Stimulated activated CD4-positive, alpha-beta T cell treated with anti-CD3 and anti-CD28 coated beads, Interleukin-2, amount 100 ng/mL, for 48 hours (primary cell): Measurements from ENCODE around the gene MAPKAP1.
"Not testable (repeated sequence)": the region's sequence is repeated elsewhere in the genome, so short reads cannot be mapped to it uniquely, and the experiment has no call there.

Source experiments
- DNase-seq, 2 donors: peaks; one replicate each; pipeline ENCODE4 v3.0.0-alpha.2; 2020

MAPKAP1 gene

DNA sequence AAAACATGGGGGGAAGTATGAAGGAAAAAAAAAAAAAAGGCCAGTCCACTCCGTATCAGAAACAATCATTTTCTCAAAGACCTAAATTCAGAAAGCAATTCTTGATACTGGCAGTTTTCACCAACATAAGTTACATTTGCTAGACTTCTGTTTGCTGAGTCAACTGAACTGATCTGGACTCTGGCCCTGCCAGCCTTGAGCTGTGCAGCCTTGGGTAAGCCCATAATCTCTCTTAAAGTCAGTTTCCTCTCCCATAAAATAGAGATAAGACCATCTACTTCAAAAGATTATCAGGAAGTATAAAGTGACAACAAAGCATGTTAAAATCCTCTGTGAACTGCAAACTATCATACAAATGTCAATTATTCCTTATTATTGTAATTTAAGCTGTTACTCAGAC, 106.8 kb downstream of the MAPKAP1 start:
- DNase-seq, result no peak

DNA sequence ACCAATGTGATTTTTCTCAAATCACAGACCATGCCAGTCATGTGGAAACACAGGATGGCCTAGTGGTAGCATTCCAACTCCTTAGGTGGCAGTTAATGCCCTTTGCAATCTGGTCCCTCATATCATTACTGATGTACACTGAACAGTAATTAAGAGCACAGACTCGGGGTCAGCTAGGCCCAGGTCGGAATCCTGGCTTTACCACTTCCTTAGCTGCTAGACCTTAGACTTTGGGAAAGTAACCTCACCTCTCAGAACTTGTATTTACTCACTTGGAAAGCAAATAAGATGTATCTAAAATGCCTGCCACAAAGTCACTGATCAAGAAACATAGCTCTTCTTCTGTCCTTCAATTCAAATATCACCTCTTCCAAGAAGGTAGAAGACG, 112.8 kb downstream of the MAPKAP1 start:
- no peak for DNase-seq

DNA sequence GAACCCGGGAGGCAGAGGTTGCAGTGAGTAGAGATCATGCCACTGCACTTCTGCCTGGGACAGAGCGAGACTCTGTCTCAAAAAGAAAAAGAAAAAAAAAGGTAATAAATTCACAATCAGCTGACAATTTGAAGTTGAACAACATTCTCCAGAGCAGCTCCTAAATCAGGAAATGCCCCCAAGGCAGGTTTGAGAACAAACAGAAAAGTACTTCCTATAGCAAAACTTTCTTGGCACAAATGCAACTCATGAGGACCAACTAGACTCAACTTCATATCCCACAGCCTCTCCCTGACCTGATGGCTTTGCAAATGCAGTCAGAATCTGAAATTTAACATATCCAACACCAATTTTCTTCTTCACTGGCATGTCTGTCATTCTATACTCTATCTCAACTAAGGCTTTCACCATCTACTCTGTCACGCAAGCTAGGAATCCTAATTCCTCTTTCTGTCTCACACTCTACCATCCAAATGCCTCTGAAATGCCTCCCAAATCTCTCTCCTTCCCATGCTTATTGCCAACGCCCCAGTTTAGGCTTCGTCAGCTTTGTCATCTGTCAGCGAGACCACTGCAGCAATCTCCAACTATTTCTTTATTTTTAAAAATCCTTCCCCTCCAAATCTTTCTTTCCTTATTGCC, 113.3 kb downstream of the MAPKAP1 start:
- DNase-seq, result no peak

DNA sequence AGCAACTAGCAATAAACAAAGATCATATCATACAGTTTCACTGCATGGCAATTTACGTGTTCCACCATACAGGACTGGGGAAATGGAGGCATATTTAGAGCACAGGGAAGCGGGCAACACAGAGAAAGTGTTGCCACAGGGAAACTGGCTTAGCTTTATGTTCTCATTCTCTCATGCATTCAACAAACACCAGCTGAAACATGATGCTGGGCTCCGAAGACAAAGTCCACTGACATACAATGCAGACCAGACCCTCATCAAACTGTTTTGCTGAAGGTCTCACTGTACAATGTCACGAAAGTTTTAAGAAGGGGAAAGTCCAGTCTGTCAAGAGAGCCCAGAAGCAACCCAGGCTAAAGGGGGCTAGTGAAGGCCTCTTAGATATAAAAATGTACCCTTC, 115.1 kb downstream of the MAPKAP1 start:
- no peak for DNase-seq

DNA sequence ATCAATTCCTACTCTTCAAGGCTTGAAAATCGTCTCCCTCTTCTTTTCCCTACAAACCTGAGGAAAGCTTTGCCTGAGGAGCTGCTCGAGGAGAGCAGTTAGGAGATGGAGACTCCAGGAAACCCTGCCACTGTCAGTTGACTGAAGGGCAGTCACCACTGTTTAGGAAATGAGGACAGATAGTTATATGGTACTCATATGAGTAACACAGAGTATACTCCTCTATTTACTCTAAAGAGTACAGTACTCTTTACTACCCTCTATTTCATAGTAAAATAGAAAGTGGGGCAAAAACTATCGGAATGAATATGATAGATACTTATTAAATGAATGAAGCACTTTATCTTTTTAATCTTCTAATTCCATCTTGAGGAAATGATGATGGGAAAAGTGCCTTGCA, 115.8 kb downstream of the MAPKAP1 start:
- no peak for DNase-seq

DNA sequence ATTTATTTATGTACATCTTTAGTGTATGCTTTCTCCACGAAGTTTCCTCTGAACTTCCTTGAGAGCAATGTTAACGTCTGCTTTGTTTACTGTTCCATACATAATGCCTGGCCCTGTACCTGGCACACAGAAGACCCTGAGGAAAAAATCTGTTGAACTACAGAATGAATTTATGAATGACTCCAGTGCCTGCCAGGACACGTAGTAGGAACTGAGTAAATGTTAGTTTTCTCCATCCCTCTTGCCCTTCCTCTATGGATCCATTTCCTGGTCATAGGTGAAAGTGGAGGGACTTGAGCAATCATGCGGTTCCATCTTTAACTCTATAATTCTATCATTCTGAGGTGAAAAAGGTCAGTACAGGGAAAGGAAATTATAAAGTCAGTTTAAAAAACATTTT, 117.7 kb downstream of the MAPKAP1 start:
- DNase-seq, result no peak

DNA sequence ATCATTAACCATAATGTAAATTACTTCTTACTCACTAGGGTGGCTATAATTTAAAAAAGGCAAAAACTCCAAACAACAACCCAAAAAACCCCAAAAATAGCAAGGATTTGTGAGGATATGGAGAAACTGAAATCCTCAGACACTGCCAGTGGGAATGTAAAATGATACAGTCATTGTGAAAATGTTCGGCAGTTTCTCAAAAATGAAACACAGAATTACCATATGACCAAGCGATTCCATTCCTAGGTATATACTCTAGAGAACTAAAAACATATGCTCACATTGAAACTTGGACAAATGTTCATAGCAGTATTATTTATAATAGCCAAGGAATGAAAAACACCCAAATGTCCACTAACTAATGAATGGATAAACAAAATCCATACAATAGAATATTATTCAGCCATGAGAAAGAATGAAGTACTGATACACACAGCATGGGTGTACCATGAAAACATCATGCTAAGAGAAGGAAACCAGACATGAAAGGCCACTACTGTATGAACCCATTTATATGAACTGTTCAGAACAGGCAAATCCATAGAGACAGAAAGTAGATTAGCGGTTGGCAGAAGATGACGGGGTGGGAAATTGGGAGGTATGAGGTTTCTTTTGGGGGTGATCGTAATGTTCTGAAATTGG, 119.1 kb downstream of the MAPKAP1 start:
- DNase-seq, result no peak

DNA sequence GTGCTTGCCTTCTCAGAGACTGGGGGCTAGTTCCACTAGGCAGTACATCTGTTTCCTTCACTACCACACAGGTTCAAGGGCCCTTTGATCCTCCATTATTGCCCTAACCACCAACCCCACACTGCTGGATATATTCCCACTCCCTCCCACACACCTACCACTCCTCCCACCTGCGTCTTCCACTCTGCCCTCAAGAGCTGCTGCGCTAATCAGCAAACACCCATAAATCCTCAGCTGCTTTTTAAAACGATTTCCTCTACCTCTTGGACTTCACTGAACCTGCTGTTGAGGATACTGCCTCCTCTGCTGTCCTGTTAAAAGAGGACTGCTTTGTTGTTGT, 120.9 kb downstream of the MAPKAP1 start:
- DNase-seq, result no peak

DNA sequence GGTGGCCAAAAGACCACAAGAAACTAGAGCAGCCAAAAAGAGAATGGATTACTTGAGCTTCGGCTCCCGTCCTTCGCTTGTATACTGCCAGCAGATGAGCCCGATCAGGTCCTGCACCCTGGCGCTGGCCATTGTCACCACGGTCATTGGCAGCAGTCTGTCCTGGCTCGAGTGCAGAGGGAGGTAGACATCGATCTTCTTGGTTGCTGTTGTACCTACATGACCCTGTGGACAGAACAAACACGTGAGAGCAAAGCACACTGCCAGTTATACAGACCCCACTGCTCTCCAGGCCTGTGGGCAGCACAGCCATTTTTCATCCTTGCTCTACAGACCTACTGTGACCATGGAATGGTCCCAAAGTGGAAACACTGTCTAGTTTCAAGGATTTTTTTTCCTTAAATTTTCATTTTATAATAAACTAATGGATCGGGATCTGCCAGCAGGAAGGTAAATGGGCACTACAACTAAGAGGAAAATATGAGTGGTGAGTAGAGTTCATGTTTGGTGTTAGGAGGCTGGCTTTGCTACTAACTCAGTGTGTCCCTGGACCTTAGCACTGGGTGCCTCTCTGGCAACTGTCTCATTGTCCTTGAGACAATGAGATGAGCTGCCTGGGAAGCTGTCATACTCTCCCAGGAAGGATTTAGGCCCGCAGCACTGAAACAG, 121.4 kb downstream of the MAPKAP1 start:
- no peak for DNase-seq

DNA sequence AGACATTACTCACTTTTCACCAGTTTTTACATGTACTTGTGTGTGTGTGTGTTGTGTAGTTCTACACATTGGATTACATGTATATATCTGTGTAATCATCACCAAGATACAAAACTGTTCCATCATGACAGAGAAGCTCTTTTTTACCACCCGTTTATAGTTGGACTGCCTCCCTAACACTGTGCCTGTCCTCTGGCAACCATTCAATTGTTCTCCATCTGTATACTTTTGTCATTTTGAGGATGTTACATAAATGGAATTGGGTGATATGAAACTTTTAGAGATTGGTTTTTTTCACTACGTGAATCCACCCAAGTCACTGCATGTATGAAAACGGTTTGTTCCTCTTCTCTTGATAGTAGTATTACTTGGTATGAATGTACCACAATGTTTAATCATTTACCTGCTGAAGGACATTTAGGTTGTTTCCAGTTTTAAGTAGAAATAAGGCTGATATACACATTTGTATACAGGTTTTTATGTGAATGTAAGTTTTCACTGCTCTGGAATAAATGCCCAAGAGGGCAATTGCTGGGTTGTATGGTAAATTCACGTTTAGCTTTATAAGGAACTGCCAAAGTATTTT, 126.2 kb downstream of the MAPKAP1 start:
- no peak for DNase-seq

DNA sequence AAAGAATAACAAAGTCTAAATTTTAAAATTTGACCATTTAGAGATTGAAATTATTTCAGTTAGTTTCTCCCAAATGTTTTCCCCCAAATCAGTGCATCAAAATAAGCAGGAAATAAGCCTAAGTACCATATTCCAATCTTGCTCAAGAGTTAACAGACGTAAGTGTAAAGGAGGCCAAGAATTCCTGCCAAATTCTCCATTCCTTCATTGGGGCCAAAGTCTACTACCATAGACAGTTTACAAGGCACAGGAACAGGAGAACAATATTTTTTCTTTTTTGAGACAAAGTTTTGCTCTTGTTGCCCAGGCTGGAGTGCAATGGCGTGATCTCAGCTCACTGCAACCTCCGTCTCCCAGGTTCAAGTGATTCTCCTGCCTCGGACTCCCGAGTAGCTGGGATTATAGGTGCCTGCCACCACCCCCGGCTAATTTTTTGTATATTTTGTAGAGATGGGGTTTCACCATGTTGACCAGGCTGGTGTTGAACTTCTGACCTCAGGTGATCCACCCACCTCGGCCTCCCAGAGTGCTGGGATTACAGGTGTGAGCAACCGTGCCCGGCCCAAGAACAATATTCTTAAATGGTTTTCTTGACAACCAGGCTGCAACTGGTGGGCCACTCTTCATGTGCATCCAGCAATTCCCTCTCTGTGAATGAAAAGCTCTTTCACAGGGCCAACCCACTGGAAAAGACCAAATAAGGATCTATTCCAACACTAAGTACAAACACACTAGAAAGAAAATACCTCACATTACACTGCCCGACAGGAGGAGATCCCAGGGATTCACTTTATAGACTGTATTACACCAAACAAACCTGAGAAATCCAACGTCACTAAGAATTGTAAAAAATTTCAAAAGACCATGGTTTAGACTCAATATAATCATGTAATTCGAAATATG, 127.7 kb downstream of the MAPKAP1 start:
- DNase-seq, result no peak

DNA sequence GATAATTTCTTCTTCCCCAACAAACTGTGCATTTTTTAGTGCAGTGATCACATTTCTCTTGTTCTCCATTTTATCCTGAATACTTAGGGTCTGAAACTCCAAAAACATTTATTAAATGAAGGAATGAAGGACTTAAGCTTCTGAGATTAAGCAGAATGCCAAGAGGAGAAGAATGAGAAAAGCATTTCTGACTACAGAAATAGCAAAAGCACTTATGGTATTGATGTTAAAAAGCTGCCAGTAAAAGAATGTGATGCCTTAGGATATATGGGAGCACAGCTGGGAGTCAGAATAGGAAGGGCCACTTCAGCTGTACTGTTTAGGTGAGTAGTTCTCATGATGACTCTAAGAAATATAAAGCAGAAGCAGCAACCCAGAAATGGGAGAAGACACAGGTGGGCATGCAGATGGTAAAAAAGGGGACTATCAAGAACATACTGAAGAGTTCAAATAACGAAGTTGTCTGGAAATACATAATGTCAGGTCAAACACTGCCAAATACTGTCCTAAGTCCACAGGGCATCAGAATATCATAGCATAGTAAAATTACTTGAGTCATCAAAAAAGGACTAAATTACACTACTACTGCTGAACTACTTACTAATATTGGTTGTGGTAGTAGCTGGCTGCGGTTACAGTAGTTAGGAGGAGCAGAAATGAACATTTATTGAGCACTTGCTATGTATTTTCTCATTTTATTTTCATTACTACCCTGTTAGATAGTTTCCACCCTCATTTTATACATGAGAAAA, 132.7 kb downstream of the MAPKAP1 start:
- no peak for DNase-seq

DNA sequence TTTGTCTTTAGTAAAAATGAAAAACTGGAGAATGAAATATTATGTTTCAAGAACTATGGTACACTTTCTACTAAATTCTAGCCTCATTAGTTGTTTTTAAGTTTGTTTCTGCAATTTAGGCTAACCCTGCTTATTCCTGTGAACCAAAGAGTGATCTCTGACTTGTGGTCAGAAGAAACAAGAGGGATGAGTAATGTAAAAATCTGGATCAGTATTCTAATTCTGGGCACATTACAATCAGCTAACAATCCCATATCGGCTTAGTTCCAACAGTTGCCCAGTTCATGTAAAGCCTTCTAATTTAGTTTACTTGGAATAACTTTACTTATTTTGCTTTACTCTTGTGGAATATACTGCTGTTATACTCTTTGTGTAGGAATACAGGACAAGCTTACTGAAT, 134.5 kb downstream of the MAPKAP1 start:
- DNase-seq, result not testable (repeated sequence)

DNA sequence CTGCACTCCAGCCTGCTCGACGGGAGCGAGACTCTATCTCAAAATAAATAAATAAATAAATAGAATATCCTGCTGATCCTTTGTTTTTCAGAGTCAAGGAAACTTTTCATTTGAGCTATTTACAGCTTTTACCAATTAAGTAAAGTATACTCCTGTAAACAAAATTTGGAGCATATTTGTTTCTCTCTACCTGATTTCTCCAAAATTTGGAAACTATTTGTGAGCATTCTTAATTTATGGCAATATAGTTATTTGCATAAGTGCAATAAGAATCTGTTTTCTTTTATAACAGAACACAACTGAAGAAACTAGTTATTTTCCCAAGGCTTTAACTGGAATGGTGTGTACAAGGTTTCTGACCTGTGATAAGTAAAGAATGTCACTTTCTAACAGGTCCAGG, 135.2 kb downstream of the MAPKAP1 start:
- DNase-seq, result not testable (repeated sequence)

DNA sequence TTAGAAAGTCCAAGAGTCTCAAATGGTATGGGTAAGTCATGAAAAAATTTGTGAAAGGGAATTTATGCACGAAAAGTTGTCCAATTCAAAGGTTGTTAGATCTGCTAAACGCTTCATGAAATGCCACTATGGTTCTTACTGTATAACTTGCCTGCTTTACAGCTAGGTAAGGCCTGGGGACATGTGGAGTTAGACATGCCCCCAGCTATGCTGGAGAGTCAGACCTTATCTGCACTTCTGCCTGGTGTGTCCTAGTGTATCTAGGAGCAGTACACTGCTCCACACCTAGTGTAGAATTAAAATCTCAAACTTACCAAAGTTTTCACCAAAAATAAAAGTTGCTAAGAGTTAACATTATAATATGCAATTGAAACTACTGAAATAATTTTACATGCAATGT, 136.8 kb downstream of the MAPKAP1 start:
- DNase-seq, result no peak

DNA sequence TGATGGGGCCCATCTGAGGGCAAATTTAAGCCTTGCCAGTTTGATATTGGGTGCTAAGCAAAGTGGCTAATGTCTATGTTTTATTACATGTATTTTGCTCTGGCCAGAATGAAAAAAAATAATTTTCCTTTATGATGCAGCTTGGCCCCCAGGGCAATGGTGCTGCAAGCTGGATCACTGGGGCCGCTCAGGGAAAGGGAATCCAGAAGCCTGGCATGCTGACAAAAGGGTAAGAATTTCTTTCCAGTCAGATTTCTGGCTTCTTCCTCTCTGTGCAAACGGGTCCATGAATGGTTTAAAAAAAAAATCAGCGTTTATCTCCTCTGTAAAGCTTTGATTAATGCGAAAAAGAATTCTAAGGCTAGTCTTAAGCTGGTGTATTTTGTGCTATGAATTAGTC, 138.4 kb downstream of the MAPKAP1 start:
- no peak for DNase-seq

DNA sequence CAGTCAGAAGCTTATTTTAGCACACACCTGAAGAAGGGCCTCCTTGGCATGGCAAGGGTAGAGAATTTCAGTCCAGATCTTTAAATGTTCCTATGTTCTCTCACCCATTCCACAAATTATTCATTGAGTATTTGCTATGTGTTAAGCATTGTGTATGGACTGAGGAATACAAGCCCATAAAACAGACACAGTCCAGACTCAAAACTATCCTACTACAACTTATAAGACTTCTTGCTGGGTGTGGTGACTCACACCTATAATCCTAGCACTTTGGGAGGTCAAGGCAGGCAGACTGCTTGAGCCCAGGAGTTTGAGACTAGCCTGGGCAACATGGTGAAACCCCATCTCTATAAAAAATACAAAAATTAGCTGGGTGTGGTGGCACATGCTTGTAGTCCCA, 141.0 kb downstream of the MAPKAP1 start:
- DNase-seq, result not testable (repeated sequence)

DNA sequence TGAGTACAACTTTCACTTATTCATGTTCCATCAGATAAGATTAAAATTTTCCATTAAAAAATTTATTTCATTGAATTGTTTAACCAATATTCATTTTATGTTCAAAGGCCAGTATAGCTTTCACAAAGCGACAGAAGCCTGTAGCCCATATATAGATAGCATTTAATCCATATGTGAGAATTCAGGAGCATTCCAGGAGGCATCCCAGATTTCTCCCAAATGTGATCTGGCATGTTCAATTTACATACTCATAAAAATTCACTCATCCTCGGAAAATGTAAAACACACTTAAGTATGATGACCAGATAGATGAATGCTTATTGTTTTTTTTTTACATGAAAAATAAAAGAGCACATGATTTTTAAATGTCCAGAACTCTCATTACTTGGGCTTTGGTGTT, 141.9 kb downstream of the MAPKAP1 start:
- no peak for DNase-seq

DNA sequence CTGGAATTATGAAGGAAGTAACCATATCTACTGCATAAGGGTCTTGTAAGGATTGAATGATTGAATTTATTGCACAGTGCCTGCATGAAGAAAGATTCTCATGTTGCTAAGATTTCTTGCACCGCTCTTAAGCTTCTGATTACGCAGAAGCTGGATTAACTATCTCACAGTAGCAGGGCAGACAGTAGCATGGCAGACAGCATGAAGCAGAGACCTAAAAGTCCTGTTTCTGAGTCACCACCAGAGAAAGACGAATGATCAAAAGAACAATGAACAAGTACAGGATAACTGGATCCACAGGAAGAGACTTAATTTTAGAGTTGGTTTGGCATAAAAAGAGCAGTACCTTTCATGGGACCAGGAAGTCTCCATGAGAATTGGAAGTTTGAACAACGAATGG, 142.4 kb downstream of the MAPKAP1 start:
- no peak for DNase-seq

DNA sequence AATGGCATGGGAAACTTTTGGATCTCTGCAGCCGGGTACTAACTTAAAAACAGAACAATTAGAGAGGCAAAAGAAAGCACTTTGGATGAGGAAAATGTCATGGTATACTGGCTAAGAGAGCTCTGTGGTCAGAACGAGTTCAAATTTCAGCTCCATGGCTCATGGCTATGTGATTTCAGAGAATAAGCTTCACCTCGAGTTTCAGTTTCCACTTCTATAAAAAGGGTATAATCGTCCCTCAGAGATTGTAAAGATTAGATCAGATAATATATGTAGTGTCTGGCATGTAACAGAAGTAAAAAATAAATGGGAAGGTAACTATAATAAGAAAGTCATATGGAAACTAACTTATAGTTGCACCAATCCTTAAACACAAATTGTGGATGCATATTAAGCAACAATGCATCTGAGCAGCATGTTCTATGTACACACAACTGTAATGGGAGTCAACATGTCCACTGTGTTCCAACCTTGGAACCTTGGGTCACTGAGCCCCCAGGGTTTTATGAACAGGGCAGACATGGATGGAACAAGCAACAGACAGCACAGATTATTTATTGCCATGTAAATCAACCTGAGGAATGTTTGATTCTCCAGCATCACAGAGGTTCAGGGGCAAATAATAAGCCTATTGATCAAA, 145.4 kb downstream of the MAPKAP1 start:
- no peak for DNase-seq

DNA sequence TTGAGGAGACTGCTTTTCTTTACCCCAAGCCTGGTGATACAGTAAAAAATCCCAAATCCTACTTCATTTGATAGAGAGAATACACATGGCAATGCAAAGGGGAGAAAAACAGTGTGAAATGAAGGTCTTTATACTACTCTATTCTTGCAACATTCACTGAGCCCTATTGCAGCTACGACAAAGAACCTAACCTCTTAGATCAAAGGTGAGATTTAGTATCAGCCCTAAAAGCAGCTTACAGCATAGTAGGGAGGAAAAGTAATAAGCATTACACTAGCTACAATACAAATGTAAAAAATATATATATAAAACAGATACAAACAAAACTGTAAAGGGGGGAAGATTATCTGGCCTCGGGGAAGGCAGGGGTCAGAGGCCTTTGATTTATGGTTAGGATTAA, 147.1 kb downstream of the MAPKAP1 start:
- no peak for DNase-seq

DNA sequence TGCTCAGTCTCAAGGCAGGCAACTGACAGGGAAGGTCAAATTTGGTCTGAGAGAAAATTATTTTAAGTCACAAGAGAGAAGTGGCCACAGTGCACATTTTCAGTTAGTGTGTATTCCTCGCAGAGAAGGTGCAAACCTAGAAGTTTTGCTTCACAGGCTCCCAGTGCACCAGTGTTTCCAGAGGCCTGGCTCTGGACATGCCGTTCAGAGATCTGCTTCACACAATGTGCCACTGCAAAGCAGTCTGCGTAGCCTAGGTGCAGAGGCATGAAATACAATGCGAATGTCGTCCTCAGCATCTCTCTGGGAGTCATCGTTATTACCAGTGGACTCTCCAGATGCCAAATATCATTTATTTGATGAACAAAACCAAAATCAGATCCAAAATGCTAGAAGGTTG, 147.8 kb downstream of the MAPKAP1 start:
- no peak for DNase-seq
